Fibroblast of the conjunctiva (primary cell): ENCODE measurements around the gene EIF5AL1.
A peak's percentile ranks its signal among the peaks of the same experiment; 100 is the strongest.
"Not testable (repeated sequence)": the region's sequence is repeated elsewhere in the genome, so short reads cannot be mapped to it uniquely, and the experiment has no call there.

ENCODE experiments used
- DNase-seq: peaks from one replicate; pipeline ENCODE4 v3.0.0-alpha.2; 2010; ENCODE audit warnings: low read depth

The EIF5AL1 gene

GRCh38 chr10:79487296-79488194 is 24.8 kb upstream of the EIF5AL1 start:
- DNase-seq = peak; percentile 60

GRCh38 chr10:79488336-79488735 is 24.0 kb upstream of the EIF5AL1 start:
- peak; percentile 75 for DNase-seq

- no peak for DNase-seq
Measured at GRCh38 chr10:79488870-79489269, 23.5 kb upstream of the EIF5AL1 start.

- no peak for DNase-seq
Measured at GRCh38 chr10:79490400-79491142, 21.8 kb upstream of the EIF5AL1 start.

GRCh38 chr10:79491143-79491835 is 21.0 kb upstream of the EIF5AL1 start:
- DNase-seq = no peak

GRCh38 chr10:79492256-79492655 is 20.1 kb upstream of the EIF5AL1 start:
- no peak for DNase-seq

- no peak for DNase-seq
Measured at GRCh38 chr10:79492839-79493238, 19.5 kb upstream of the EIF5AL1 start.

- no peak for DNase-seq
Measured at GRCh38 chr10:79493806-79494205, 18.5 kb upstream of the EIF5AL1 start.

- no peak for DNase-seq
Measured at GRCh38 chr10:79494871-79495705, 17.2 kb upstream of the EIF5AL1 start.

GRCh38 chr10:79495791-79496190 is 16.5 kb upstream of the EIF5AL1 start:
- no peak for DNase-seq

- no peak for DNase-seq
Measured at GRCh38 chr10:79496896-79497295, 15.4 kb upstream of the EIF5AL1 start.

- no peak for DNase-seq
Measured at GRCh38 chr10:79498291-79498829, 14.0 kb upstream of the EIF5AL1 start.

- DNase-seq = no peak
Measured at GRCh38 chr10:79502561-79503309, 9.6 kb upstream of the EIF5AL1 start.

GRCh38 chr10:79503787-79504186 is 8.5 kb upstream of the EIF5AL1 start:
- not testable (repeated sequence) for DNase-seq

- DNase-seq = not testable (repeated sequence)
Measured at GRCh38 chr10:79504483-79504882, 7.8 kb upstream of the EIF5AL1 start.

- DNase-seq = not testable (repeated sequence)
Measured at GRCh38 chr10:79505328-79505727, 7.0 kb upstream of the EIF5AL1 start.

- no peak for DNase-seq
Measured at GRCh38 chr10:79505829-79506228, 6.5 kb upstream of the EIF5AL1 start.

- no peak for DNase-seq
Measured at GRCh38 chr10:79507440-79508167, 4.7 kb upstream of the EIF5AL1 start.

GRCh38 chr10:79508245-79508644 is 4.1 kb upstream of the EIF5AL1 start:
- DNase-seq = not testable (repeated sequence)
